GM23248 (cell line): Measurements from ENCODE around the gene THSD4.

Experiments used
- EZH2 ChIP-seq: fragments of 200-600 bp; sonication (generic); IDR thresholded peaks from 2 replicates; pipeline ENCODE4 v1.6.1; 2018; ENCODE audit warnings: antibody characterized with exemption, mild to moderate bottlenecking; ENCODE audit not compliant: insufficient read depth, poor library complexity, severe bottlenecking
- EZH2phosphoT487 ChIP-seq: fragments of 200-600 bp; sonication (generic); IDR thresholded peaks from 2 replicates; pipeline ENCODE4 v1.6.1; 2018; ENCODE audit warnings: antibody characterized with exemption, moderate library complexity, mild to moderate bottlenecking, low read depth; ENCODE audit not compliant: insufficient read depth

DNA sequence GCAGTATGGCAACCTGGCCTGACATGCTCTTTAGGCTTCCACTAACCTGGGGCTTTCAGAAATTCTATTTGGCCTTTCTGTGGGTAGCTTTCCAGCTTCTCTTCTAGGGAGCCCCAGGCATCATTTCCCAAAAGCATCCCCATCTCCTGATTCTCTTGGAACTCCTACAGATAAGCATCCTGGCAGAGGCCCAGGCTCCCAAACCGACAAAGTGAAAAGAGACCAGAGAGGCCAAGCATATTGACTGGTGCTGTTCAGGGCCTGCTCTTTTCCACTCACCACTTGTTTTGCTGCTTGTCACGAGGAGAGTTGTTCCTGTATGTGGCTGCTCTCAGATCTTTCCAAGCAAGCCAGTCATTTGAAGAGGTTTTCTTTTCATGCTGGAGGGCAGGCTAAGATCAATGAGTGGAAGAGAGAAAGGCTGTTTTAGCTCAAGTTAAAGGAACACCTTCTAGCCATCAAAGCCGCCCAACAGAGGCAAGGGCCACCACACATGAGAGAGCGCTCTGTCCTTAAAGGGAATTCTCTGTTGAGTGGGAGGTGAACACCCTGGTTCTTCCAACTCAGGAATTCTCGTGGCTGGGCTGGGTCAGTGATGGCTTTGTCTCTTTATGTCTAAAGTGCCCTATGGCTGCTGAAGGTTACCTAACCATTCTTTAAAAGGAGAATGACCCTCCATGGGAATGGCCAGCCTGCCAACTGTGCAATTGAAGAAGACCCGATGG, 664.0 kb downstream of the THSD4 start:
- TF ChIP-seq EZH2phosphoT487, result no peak
- TF ChIP-seq EZH2, result no peak
